Neural cell (in vitro differentiated cells): ENCODE results near the gene CPLX1. TPM values are rescaled to one million over a fixed set of nuclear protein-coding genes. Genes with fewer than 3 reads are reported as not detected.

ENCODE experiments used
- H2AFZ ChIP-seq: fragments of 200-600, 300-800 bp; sonication (generic), shearing (Covaris generic); 2 replicates; pipeline ENCODE4 v1.6.0; 2014; ENCODE audit warnings: low read depth, mild to moderate bottlenecking, antibody characterized with exemption, low read length, moderate library complexity
- H3F3A ChIP-seq: fragments of 200-600 bp; shearing (Covaris generic); 2 replicates; pipeline ENCODE4 v1.6.1; 2016; ENCODE audit warnings: mild to moderate bottlenecking, moderate library complexity, mixed read lengths, antibody characterized with exemption, low read length; ENCODE audit not compliant: insufficient read depth, poor library complexity, severe bottlenecking
- H3K27ac ChIP-seq: fragments of 200-600, 300-800 bp; sonication (generic), shearing (Covaris generic); 2 replicates; pipeline ENCODE4 v1.5.1; 2014; ENCODE audit warnings: mild to moderate bottlenecking, low read length, moderate library complexity
- H3K27me3 ChIP-seq: fragments of 300-800, 200-600 bp; sonication (generic), shearing (Covaris generic); 2 replicates; pipeline ENCODE4 v1.6.0; 2014; ENCODE audit warnings: mild to moderate bottlenecking, low read depth, low read length, moderate library complexity; ENCODE audit not compliant: insufficient read depth
- H3K36me3 ChIP-seq: fragments of 300-800, 200-600 bp; sonication (generic), shearing (Covaris generic); 2 replicates; pipeline ENCODE4 v1.5.1; 2014; ENCODE audit warnings: mild to moderate bottlenecking, antibody characterized with exemption, low read length, moderate library complexity; ENCODE audit not compliant: insufficient read depth
- H3K4me2 ChIP-seq: fragments of 300-800, 200-600 bp; sonication (generic), shearing (Covaris generic); 2 replicates; pipeline ENCODE4 v1.6.0; 2014; ENCODE audit warnings: mild to moderate bottlenecking, low read length
- H3K4me3 ChIP-seq: fragments of 300-800, 200-600 bp; sonication (generic), shearing (Covaris generic); 2 replicates; pipeline ENCODE4 v1.5.1; 2014; ENCODE audit warnings: mild to moderate bottlenecking, low read length, moderate library complexity
- H3K79me2 ChIP-seq: fragments of 200-600 bp; shearing (Covaris generic); replicated peaks from 2 replicates; pipeline ENCODE4 v1.6.0; 2014; ENCODE audit warnings: mild to moderate bottlenecking, low read length, moderate library complexity; ENCODE audit not compliant: insufficient read depth
- H3K9ac ChIP-seq: fragments of 300-800, 200-600 bp; sonication (generic), shearing (Covaris generic); 2 replicates; pipeline ENCODE4 v1.6.1; 2016; ENCODE audit warnings: mild to moderate bottlenecking, low read length, mixed read lengths
- H3K9me2 ChIP-seq: fragments of 200-600 bp; shearing (Covaris generic); 2 replicates; pipeline ENCODE4 v1.6.1; 2016; ENCODE audit warnings: mild to moderate bottlenecking, low read length, mixed read lengths; ENCODE audit not compliant: insufficient read depth
- H3K9me3 ChIP-seq: fragments of 200-600, 300-800 bp; sonication (generic), shearing (Covaris generic); 2 replicates; pipeline ENCODE4 v1.6.1; 2016; ENCODE audit warnings: mild to moderate bottlenecking, mixed run types, low read length, moderate library complexity, mixed read lengths
- H4K20me1 ChIP-seq: fragments of 200-600 bp; shearing (Covaris generic); 2 replicates; pipeline ENCODE4 v1.6.1; 2016; ENCODE audit warnings: mild to moderate bottlenecking, mixed run types; ENCODE audit not compliant: insufficient read depth
- CTCF ChIP-seq: fragments of 450-650 bp; IDR thresholded peaks from 2 replicates; pipeline ENCODE4 v1.5.1; 2014; ENCODE audit warnings: antibody characterized with exemption, mild to moderate bottlenecking, moderate library complexity; ENCODE audit not compliant: poor library complexity, severe bottlenecking
- EP300 ChIP-seq: fragments of 450-650 bp; conservative IDR thresholded peaks from 2 replicates; pipeline ENCODE4 v1.6.1; 2014; ENCODE audit warnings: antibody characterized with exemption, mild to moderate bottlenecking, moderate library complexity; ENCODE audit not compliant: poor library complexity, severe bottlenecking
- EZH2 ChIP-seq: fragments of 200-600, 300-800 bp; shearing (Covaris generic), sonication (generic); IDR thresholded peaks from 2 replicates; pipeline ENCODE4 v1.6.1; 2014; ENCODE audit warnings: antibody characterized with exemption, low read length, borderline replicate concordance, mild to moderate bottlenecking; ENCODE audit not compliant: insufficient read depth, poor library complexity, severe bottlenecking
- MXI1 ChIP-seq: fragments of 450-650 bp; conservative IDR thresholded peaks from 2 replicates; pipeline ENCODE4 v1.6.1; 2014; ENCODE audit warnings: antibody characterized with exemption, mild to moderate bottlenecking; ENCODE audit not compliant: poor library complexity, severe bottlenecking
- POLR2AphosphoS5 ChIP-seq: IDR thresholded peaks from 2 replicates; pipeline ENCODE4 v1.6.1; 2012
- RAD21 ChIP-seq: fragments of 450-650 bp; conservative IDR thresholded peaks from 2 replicates; pipeline ENCODE4 v1.6.1; 2014; ENCODE audit warnings: antibody characterized with exemption, mild to moderate bottlenecking, moderate library complexity
- SMC3 ChIP-seq: fragments of 450-650 bp; conservative IDR thresholded peaks from 2 replicates; pipeline ENCODE4 v1.6.1; 2014; ENCODE audit warnings: antibody characterized with exemption, mild to moderate bottlenecking, moderate library complexity; ENCODE audit not compliant: poor library complexity
- TAF1 ChIP-seq: IDR thresholded peaks from 2 replicates; pipeline ENCODE4 v1.6.1; 2012; ENCODE audit warnings: low read depth
- polyA plus RNA-seq: library from polyadenylated mRNA; depleted of rRNA; stranded (reverse); fragments of >200 nt; gene quantifications from 2 replicates; pipeline ENCODE4 v1.2.3, GENCODE V29; 2014
- TF ChIP-seq, protein P1 (sequence below): IDR thresholded peaks from 2 replicates; pipeline ENCODE4 v1.6.1; 2012; ENCODE audit warnings: borderline replicate concordance

CPLX1 gene
- polyA plus RNA-seq, 1 donor from 2014 or later: 7.6 TPM

- H2AFZ ChIP-seq: no peak overlapping the region
- no peak overlapping the region for H3K9ac ChIP-seq
- H3K9me3 ChIP-seq: no peaks in the 10 kb centered on the region
- H3F3A ChIP-seq: no peaks in the 10 kb centered on the region
- TF ChIP-seq RAD21: no peak
- TF ChIP-seq, protein P1, sequence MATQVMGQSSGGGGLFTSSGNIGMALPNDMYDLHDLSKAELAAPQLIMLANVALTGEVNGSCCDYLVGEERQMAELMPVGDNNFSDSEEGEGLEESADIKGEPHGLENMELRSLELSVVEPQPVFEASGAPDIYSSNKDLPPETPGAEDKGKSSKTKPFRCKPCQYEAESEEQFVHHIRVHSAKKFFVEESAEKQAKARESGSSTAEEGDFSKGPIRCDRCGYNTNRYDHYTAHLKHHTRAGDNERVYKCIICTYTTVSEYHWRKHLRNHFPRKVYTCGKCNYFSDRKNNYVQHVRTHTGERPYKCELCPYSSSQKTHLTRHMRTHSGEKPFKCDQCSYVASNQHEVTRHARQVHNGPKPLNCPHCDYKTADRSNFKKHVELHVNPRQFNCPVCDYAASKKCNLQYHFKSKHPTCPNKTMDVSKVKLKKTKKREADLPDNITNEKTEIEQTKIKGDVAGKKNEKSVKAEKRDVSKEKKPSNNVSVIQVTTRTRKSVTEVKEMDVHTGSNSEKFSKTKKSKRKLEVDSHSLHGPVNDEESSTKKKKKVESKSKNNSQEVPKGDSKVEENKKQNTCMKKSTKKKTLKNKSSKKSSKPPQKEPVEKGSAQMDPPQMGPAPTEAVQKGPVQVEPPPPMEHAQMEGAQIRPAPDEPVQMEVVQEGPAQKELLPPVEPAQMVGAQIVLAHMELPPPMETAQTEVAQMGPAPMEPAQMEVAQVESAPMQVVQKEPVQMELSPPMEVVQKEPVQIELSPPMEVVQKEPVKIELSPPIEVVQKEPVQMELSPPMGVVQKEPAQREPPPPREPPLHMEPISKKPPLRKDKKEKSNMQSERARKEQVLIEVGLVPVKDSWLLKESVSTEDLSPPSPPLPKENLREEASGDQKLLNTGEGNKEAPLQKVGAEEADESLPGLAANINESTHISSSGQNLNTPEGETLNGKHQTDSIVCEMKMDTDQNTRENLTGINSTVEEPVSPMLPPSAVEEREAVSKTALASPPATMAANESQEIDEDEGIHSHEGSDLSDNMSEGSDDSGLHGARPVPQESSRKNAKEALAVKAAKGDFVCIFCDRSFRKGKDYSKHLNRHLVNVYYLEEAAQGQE: no peak
- TF ChIP-seq SMC3: no peak
- TF ChIP-seq EP300: no peak
- no peak for TF ChIP-seq TAF1
- TF ChIP-seq POLR2AphosphoS5: no peak
- TF ChIP-seq CTCF: no peak
- no peak for TF ChIP-seq EZH2
- TF ChIP-seq MXI1: no peak
- H3K36me3 ChIP-seq: no peaks in the 10 kb centered on the region
- H3K27me3 ChIP-seq: peaks cover 4% of the 10 kb centered on the region
- no peak overlapping the region for H3K4me3 ChIP-seq
- no peak overlapping the region for H3K27ac ChIP-seq
- H3K9me2 ChIP-seq: no peaks in the 10 kb centered on the region
- no peaks in the 10 kb centered on the region for H4K20me1 ChIP-seq
- no peak overlapping the region for H3K4me2 ChIP-seq
- no peaks in the 10 kb centered on the region for H3K79me2 ChIP-seq
These were observed 4.1 kb upstream of the CPLX1 start for GRCh38 chr4:829761-830600.

DNA sequence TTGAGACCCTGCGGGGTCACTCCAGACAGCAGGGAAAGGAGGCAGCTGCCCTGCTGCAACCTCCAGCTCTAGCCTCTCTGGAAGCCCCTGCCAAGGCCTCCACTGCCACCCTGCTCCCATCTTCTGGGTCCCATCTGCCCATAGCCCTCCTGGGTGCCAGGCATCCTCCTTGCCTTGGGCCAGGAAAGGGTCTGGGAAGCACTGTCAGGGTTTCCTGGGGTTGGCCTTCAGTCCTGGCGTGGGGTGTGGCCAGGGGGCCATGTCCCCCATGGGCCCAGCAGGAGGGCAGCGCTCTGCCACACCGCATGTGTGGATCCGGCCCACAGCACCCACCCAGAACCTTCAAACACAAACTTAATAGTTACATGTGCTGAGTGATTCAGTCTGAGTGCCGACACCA, 3.4 kb upstream of the CPLX1 start:
- Histone ChIP-seq H3K4me2 (no peak overlapping the region), H3K4me3 (no peak overlapping the region), H2AFZ (no peak overlapping the region), H4K20me1 (no peaks in the 10 kb centered on the region), H3K9me3 (no peaks in the 10 kb centered on the region), H3K9me2 (no peaks in the 10 kb centered on the region), H3K27me3 (peaks cover 11% of the 10 kb centered on the region), H3K36me3 (no peaks in the 10 kb centered on the region), H3F3A (no peaks in the 10 kb centered on the region), H3K9ac (no peak overlapping the region), H3K27ac (no peak overlapping the region), H3K79me2 (no peaks in the 10 kb centered on the region)
- TF ChIP-seq SMC3 (no peak), RAD21 (no peak), MXI1 (no peak), TAF1 (no peak)
- TF ChIP-seq, protein P1: no peak
